Measurements from ENCODE around the gene DERL3. TPM values are rescaled to one million over a fixed set of nuclear protein-coding genes. Genes with fewer than 3 reads are reported as not detected.

Gene DERL3
- total and polyA plus RNA-seq, 2 of the 13 experiments (the other 11 are each of a cell fraction or from before 2014, with no cell fraction given) = not detected

DNA sequence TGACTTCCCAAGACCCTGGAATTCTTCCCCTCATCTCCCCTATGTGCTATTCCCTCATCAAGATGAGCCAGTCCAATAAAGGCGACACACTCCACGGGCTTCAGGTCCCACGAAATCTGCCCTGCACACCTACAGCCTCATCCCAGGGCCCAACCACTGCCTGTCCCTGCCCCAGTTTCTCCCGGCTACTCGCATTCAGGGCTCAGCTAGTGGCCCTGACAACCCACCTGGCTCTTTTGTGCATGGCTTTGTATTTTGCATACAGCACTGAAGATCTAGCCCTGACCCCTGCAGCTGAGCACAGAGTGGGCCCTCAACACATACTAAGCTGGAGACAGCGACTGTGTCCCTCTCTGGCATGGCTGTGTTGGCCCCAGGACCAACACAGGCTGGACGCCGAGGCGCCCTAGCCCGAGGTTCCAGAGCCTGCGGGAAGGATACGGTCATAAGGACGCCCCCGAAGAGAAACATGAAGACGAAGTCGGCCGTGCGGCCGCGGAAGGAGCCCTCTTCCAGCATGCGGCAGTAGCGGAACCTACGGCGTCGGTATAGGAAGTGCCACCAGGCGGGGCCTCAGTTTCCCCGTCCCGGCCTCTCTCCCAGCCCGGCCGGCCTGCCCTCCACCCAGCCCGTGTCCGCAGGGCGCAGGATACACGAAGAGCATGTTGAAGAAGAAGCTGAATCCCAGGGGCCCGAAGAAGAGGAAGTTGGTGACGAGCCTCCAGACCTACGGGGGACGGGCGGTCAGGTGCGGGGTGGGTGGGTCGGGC is 710 bp downstream of the DERL3 start:
- no peak overlapping the region for H3K27ac ChIP-seq (ENCODE audit: extremely low read length, insufficient read depth, low read length)
- DNase-seq (ENCODE audit: low spot score) = no peak
- no peak overlapping the region for H3K4me2 ChIP-seq (ENCODE audit: low read depth, low read length)
- in situ Hi-C loops (cut with HindIII; ENCODE audit: extremely low pct_ligation_motif_present, low pct_unique_long_range_greater_than_20kb) (loop anchor here (25.0 kb wide), 1 partner anchor 226 kb away; no protein-coding TSS in a partner anchor), intact Hi-C loops (cut with micrococcal nuclease; ENCODE audit: unreplicated experiment) (no loop called here)
- ChIA-PET CTCF (ENCODE audit: low intra/inter-chr PET ratio, low total read pairs) (no interaction called here), POLR2A (interaction anchor here (0.6 kb wide), 1 partner anchor 42 kb away, joined by 4 read pairs; no protein-coding TSS in a partner anchor)
- H4K20me1 ChIP-seq (ENCODE audit: insufficient read depth, low read length) = no peaks in the 10 kb centered on the region
- 97% methylated on average over 36 of the region's 41 CpGs for WGBS (ENCODE audit: low lambda C conversion rate)
- H3K4me3 ChIP-seq (replicated peaks in 1 of 3; ENCODE audit: insufficient read depth in 1 of 3, low read depth in 2 of 3, low read length in 3 of 3) = no peak overlapping the region
- H3K9ac ChIP-seq (ENCODE audit: insufficient read depth, low read depth, low read length) = no peak overlapping the region
- no peak for FAIRE-seq
- H3K36me3 ChIP-seq (replicated peaks in 1 of 2; ENCODE audit: control insufficient read depth in 1 of 2, insufficient read depth in 2 of 2, low read length in 2 of 2) = peaks cover 19 to 30% of the 10 kb centered on the region in 2 experiments; a peak in 4 of 5 replicates
- no peaks in the 10 kb centered on the region for H3K79me2 ChIP-seq (ENCODE audit: insufficient read depth, low read length)
- no peak overlapping the region for H2AFZ ChIP-seq (ENCODE audit: low read length)
- H3K9me3 ChIP-seq (ENCODE audit: low read length) = no peaks in the 10 kb centered on the region
- ATAC-seq = no peak
- peaks cover 0 to 2% of the 10 kb centered on the region in 2 experiments; a peak in 1 of 5 replicates for H3K27me3 ChIP-seq (ENCODE audit: control insufficient read depth in 1 of 2, insufficient read depth in 2 of 2, low read length in 2 of 2)
- no peak for TF ChIP-seq ZNF367 (CRISPR knock-in tag; IDR thresholded peaks at IDR 0.05; ENCODE audit: borderline replicate concordance)
- TF ChIP-seq HES4 (CRISPR knock-in tag; IDR thresholded peaks at IDR 0.05; ENCODE audit: borderline replicate concordance) = no peak
- peak; percentile 30 for TF ChIP-seq AGO2 (optimal IDR thresholded peaks at IDR 0.05; ENCODE audit: low read depth, low read length)
- TF ChIP-seq, protein P1, sequence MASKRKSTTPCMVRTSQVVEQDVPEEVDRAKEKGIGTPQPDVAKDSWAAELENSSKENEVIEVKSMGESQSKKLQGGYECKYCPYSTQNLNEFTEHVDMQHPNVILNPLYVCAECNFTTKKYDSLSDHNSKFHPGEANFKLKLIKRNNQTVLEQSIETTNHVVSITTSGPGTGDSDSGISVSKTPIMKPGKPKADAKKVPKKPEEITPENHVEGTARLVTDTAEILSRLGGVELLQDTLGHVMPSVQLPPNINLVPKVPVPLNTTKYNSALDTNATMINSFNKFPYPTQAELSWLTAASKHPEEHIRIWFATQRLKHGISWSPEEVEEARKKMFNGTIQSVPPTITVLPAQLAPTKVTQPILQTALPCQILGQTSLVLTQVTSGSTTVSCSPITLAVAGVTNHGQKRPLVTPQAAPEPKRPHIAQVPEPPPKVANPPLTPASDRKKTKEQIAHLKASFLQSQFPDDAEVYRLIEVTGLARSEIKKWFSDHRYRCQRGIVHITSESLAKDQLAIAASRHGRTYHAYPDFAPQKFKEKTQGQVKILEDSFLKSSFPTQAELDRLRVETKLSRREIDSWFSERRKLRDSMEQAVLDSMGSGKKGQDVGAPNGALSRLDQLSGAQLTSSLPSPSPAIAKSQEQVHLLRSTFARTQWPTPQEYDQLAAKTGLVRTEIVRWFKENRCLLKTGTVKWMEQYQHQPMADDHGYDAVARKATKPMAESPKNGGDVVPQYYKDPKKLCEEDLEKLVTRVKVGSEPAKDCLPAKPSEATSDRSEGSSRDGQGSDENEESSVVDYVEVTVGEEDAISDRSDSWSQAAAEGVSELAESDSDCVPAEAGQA (IDR thresholded peaks at IDR 0.05; ENCODE audit: low read depth) = no peak
- TF ChIP-seq, protein P1 (CRISPR knock-in tag; IDR thresholded peaks at IDR 0.05; ENCODE audit: borderline replicate concordance) = no peak
- no peak for TF ChIP-seq ZNF205 (CRISPR knock-in tag; IDR thresholded peaks at IDR 0.05)
- H3K4me1 ChIP-seq (ENCODE audit: insufficient read depth, low read length) = no peaks in the 10 kb centered on the region
- no TSS peak for BruUV-seq (replicated peaks)
